ENCODE results near the gene SLC9C1.

DNA sequence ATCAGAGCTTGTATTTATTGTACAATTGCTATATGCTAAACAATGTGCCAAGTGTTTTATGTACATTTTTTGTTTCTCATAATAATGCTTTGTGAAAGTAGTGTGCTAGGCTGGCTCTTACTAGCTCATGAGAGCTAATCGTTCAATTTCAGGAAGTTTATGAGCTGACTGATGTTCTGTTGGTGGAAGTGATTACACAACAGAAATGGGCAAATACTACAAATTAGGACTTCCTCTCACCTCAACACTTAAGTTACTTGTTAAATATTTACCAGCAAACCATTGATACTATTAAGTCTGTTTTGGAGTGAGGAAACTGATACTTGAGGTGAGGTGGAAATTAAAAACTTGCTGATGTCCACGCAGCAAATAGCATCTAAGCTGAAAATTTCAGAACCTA, 32.3 kb downstream of the SLC9C1 start:
- TF ChIP-seq POLR2AphosphoS5 (IDR thresholded peaks at IDR 0.05; ENCODE audit: low read depth, low read length), result no peak
- no peak for TF ChIP-seq TAF1 (IDR thresholded peaks at IDR 0.05; ENCODE audit: borderline replicate concordance, low read depth, low read length)

Data from GM12892 (cell line).